HG03354 (cell line): Measurements from ENCODE around the gene AMZ1.
A peak's percentile ranks its signal among the peaks of the same experiment; 100 is the strongest.
"Not testable (repeated sequence)": the region's sequence is repeated elsewhere in the genome, so short reads cannot be mapped to it uniquely, and the experiment has no call there.

Experiments used
- ATAC-seq: cut with Tn5 transposase; IDR thresholded peaks from one replicate; pipeline ENCODE4 v1.9.1; 2021; ENCODE audit warnings: mild to moderate bottlenecking; ENCODE audit not compliant: unreplicated experiment, poor library complexity, severe bottlenecking

Gene AMZ1

DNA sequence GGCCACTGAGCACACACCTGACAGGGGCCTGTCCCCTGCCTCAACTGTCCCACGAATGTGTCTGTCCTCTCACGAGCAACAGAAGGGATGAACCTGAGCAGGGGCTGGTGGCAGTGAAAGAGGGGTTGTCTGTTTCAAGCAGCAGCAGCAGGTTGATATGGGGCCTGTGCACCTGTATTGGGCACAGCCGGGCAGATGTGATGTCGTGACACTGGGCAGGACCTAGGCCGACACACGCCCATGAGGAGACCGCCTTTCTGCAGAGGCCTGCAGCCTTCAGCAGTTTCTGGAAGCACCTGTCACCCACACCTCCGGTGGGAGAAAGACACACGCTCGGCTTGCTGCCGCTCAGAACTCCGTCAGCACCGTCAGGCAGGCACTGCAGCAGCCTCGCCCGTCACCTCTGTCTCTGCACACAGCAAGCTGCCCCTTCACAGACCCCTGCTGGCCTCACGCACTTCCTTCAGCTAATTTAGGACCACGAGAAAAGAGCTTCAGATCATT, 48.5 kb downstream of the AMZ1 start:
- no peak for ATAC-seq

DNA sequence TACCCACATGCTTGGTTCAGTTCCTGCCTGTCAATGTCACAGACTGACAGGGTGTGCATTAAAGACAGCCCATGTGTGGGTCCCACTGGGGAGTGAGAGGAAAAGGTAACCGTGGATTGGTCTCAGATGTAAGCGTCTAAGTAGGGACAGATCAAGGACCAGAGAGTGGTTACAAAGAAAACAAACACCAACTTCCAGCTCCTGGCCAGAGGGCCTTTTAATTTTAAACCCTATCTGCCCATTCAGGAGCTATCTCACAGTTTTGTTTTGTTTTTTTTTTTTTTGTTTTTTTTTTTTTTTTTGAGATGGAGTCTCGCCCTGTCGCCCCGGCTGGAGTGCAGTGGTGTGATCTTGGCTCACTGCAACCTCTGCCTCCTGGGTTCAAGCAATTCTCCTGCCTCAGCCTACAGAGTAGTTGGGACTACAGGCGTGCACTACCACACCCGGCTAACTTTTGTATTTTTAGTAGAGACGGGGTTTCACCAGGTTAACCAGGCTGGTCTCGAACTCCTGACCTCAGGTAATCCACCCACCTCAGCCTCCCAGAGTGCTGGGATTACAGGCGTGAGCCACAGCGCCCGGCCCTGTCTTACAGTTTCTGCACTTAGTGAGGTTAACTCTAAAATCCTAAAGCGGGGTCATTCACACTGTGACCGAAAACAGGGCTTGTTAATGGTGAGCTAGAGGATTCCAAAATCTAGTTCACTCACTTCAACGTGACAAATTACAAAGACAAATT, 49.2 kb downstream of the AMZ1 start:
- ATAC-seq = not testable (repeated sequence)

DNA sequence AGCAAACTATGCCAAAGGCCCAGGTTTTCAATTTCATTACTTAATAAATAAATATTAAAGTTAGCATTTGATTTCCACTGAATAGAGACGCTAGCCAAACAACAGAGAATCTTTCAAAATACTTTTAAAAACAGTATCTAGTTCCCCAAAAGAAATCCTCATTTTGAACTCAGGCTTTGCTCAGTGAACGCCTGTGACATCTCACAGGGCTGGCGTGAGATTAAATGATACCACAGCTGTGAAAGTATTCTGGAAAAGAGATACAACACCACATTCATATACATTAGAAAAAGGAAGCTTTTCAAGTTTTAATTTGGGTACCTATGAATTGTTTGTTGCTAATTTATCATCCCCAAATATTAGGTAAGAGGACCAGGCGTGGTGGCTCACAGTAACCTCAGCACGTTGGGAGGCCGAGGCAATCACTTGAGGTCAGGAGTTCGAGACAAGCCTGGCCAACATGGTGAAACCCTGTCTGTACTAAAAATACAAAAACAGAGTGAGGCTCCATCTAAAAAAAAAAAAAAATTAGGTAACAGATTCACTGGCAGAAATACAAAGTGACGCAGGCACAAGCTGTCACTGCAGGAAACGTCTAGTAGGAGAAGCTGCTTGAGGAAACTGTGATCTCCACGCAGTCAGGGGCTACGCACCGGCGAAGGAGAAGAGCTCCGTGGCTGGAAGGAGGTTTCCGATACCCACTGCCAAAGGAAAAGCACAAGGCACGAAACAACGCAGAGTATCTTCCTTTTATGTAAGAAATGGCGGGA, 50.0 kb downstream of the AMZ1 start:
- no peak for ATAC-seq

DNA sequence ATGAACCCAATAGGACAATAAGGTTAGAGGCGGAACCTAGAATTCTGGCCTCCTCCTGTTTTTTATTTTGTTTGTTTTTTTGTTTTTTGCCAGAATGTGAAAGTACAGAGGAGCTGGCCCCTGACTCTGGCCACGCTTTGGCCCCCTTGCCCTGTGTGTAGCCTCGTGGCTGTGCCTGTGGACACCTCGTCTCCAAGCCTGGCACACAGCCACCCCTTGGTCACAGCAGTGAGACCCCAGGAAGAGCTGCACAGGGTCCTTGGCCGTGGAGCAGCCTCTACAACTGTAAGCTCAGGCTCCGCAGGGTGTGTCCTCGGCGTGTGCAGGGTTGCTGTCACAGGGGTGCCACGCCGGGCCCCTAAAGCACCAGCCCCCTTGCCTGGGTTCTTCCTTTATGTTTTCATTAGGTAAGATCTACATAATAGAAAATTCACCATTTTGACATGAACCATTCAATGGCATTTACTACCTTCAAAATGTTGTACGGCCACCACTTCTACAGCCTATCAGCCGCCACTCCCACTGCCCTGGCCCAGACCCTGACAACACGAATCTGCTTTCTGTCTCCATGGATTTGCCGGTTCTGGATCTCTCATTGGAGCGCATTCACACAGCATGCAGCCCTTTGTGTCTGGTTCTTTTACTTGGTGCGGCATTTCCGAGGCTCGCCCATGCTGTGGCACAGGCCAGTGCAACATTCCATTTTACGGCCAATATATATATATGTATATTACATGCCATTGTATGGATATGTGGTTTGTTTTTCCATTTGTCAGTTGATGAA, 51.0 kb downstream of the AMZ1 start:
- no peak for ATAC-seq

DNA sequence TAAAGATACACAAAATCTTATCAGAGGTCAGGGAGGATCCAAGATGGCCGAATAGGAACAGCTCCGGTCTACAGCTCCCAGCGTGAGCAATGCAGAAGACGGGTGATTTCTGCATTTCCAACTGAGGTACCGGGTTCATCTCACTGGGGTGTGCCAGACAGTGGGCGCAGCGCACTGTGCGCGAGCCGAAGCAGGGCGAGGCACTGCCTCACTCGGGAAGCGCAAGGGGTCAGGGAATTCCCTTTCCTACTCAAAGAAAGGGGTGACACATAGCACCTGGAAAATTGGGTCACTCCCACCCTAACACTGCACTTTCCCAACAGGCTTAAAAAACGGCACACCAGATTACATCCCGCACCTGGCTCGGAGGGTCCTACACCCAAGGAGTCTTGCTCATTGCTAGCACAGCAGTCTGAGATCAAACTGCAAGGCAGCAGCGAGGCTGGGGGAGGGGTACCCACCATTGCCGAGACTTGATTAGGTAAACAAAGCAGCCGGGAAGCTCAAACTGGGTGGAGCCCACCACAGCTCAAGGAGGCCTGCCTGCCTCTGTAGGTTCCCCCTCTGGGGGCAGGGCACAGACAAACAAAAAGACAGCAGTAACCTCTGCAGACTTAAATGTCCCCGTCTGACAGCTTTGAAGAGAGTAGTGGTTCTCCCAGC, 55.7 kb downstream of the AMZ1 start:
- ATAC-seq = not testable (repeated sequence)

DNA sequence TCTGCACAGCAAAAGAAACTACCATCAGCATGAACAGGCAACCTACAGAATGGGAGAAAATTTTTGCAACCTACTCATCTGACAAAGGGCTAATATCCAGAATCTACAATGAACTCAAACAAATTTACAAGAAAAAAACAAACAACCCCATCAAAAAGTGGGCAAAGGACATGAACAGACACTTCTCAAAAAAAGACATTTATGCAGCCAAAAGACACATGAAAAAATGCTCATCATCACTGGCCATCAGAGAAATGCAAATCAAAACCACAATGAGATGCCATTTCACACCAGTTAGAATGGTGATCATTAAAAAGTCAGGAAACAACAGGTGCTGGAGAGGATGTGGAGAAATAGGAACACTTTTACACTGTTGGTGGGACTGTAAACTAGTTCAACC, 60.7 kb downstream of the AMZ1 start:
- ATAC-seq = not testable (repeated sequence)

DNA sequence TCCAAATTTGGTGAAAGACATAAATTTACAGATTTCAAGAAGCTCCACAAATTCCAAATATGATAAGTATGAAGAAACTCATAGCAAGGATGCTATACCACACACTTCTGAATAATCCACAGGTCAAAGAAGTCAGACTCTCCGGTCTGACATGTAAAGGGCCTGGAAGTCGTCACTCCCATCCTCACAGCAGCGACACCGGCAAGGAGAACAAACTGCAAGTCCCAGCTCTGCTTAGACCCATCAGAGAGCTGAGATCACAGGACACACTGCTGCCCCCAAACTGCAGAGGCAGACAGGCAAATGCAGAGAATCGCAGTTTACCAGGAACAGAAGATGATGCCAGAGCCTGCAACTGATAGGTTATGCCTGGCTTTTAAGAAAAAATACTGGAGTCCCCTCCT, 62.0 kb downstream of the AMZ1 start:
- no peak for ATAC-seq

DNA sequence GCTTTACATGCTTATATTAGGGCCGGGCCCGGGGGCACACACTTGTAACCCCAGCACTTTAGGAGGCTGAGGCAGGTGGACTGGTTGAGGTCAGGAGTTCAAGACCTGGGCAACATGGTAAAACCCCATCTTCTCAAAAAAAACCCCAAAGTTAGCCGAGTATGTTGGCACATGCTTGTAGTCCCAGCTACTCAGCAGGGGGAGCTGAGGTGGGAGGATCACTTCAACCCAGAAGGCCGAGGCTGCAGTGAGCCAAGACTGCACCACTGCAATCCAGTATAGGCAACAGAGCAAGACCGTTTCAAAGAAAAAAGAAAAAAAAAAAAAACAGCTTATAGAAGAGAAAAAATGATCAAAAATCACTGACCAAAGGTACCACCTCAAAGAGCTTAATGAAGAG, 63.1 kb downstream of the AMZ1 start:
- no peak for ATAC-seq

DNA sequence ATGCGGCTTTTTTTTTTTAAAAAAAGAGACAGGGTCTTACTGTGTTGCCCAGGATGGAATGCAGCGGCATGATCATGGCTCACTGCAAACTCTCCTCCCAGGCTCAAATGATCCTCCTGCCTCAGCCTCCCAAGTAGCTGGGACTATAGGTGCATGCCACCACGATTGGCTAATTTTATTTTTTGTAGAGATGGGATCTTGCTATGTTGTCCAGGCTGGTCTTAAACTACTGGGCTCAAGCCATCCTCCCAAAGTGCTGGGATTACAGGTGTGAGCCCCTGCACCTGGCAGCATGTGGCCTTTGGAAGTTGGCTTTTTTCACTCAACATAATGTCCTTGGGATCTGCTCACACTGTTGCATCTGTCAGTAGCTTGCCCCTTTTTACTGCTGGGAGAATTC, 65.1 kb downstream of the AMZ1 start:
- no peak for ATAC-seq

DNA sequence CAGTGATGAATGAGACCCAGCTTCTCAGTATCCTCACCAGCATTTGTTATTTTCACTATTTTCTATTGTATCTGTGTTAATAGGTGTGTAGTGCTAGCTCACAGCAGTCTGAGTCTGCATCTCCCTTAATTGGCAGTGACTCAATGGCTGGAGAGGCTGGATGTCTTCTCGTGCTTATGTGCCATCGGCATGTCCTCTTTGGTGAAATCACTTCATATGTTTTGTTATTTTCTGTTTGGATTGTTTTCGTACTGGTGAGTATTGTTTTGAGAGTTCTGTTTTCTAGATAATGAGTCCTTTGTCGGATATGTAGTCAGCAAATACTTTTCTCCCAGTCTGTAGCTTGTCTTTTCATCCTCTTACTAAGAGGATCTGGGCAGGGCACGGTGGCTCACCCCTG, 66.1 kb downstream of the AMZ1 start:
- no peak for ATAC-seq

DNA sequence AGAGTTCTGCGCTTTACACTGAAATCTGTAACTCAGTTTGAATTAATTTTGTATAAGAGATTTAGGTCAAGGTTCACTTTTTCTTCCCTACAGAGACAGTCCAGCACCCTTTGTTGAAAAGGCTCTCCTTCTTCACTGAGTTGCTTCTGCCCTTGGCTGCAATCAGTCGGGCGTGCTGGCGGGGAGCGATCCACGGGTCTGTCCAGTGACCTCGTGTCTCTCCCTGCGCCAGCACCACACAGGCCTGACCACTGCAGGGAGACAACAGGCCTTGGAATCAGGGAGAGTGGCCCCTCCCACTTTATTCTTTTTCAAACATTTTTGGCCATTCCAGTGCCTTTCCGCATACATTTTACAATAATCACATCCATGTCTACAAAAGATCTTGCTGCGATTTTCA, 66.9 kb downstream of the AMZ1 start:
- ATAC-seq = no peak

DNA sequence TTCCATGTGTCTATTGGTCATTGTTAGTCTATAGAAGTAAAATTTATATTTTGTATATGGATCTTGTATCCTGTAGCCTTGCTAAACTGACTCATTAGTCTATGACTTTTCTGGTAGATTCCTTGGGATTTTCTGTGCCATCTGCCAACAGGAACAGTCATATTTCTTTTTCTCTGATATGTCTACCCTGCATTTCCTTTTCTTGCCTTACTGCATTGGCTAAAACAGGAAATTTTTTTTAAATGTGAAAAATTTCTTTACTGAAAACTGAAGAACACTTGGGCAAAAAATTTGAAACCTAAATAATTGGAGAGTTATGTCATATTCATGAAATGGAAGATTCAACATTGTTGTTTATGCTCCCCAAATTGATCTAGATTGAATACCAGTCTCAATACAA, 67.5 kb downstream of the AMZ1 start:
- no peak for ATAC-seq

DNA sequence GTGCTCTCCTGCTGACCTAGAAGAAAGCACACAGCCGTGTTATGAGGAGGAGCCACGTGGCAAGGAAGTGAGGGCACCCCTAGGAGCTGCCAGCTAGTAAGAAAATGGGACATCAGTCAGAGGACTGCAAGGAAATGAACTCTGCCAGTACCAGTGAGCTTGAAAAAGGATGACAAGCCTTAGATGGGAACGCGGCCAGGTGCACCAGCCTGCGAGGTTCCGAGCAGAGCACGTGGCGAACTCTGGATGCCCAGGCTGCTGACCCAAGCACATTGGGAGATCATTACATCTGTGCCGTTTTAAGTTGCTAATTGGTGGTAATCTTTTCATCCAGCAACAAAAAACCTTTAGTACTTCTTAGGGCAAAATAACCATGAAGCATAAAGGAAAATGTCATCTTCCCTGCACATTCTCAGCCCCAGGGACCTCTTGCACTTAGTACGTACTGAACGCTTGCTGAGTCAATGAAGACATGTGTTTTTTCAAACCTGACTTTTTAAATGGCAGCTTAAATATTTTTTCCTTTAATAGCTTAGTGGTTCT, 69.4 kb downstream of the AMZ1 start:
- ATAC-seq = peak; percentile 13

DNA sequence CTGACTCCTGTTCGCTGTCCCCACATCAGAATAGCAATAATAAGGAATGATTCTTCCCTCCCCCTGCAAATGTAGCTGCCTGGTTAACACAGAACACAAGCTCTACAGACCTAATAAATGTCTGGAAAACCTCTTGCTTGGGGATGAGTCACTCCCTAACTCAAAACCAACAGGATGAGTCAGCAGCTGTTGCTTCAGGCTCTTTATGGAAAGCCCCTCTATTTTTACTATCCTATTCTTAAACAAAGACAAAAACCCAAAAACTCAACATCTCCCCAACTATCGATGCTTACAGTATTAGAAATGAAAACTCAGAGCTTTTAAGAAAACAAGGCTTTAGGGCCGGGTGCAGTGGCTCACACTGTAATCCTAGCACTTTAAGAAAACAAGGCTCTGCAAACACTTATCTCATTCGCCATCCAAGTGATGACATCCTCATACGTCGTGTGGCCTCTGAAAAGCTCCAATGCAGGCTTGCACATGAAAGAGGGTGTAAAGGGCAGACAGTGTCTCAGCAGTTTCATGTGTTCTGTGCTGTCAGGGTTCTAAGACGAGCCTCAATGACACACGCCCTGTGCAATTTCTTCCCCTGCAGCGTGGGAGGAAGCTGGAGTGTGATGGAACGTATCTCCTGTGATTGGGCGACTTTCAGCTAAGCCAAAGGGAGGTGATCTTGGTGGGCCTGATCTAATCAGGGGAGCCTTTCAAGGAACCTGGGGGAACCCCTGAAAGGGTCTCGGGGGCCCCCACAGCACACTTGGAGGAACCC, 70.1 kb downstream of the AMZ1 start:
- ATAC-seq = peak; percentile 67

DNA sequence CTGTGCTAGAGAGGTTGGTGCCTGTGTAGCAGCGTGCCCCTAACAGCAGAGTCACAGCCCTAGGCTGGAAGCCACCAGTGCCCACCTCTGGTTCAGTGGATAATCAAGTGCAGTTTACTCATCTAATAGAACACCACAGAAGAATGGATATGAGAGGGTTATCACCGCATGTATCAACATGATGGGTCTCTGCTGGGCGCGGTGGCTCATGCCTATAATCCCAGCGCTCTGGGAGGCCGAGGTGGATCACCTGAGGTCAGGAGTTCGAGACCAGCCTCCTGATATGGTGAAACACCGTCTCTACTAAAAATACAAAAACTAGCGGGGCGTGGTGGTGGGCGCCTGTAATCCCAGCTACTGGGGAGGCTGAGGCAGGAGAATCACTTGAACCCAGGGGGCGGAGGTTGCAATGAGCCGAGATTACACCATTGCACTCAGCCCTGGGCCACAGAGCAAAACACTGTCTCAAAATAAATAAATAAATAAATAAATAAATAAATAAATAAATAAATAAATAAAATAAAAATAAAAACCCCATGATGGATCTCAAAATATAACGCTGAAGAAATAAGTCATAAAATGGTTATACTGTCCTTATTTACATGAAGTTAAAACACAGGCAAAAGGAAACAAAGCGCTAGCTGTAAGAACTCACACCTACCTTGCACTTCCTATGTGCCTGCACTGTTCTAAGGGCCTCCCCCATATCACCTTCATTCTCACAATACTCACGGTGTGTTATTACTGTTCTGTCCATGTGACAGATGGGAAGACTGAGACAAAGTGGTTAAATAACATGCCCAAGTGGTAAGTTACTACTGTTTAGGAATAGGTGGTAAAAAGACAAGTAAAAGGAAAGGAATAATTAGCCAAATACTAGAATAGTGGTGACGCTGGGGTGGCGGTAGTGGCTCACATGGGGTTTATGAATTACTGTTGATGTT, 70.9 kb downstream of the AMZ1 start:
- no peak for ATAC-seq

DNA sequence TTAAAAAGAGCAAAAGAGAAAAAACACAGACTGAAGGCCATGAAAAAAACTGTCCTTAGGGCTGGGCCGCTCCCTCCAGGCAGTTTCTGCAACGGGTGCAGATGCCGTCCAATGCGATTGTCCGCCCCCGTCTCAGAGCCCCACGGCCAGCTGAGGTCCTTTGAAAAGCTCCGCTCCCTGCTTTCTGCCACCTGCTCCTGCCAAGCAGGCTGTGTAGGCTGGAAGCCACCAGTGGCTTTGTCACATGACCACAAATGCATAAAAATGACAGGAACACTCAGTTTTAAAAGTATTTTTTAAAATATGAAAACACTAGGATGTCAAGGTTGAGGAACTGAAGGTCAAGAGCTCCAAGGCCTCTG, 71.7 kb downstream of the AMZ1 start:
- no peak for ATAC-seq

DNA sequence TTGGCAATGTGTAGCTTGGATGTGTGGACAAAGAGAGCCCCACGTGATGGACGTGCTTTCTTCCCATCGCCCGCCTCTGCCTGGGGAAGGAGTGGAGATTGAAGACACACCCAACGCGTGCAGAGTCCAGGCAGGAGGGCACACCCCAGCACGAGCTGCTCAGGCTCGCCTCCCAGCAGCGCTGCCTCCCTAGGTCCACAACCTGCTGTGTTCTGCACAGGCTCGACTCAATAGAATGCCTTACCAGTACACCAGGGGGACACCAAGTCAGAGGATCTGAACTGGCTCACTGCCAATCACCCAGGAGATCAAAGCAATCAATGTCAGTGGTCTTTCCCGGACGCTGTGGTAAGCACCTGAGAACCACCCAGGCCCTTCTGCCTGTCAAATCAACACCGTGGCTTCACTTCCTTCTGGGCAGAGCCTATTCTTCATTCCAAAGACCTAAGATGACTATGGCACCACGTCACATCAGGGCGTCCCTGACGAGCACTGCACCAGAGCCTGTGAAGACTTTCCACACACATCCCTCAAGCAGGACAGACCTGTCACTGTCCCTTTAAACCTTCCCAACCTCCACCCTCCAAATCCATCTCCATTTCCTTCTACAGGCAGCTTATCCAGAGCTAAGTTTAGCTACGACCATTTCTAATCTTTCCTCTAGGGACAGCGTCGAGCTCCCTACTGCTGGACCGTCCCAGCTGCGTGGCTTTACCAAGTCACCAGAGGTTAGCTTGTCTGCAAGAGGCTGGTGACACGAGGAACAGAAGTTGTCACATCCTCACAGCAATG, 72.3 kb downstream of the AMZ1 start:
- no peak for ATAC-seq
